Measurements from ENCODE around the gene DENND4A. TPM values are rescaled to one million over a fixed set of nuclear protein-coding genes. Genes with fewer than 3 reads are reported as not detected.
"Not testable (repeated sequence)": the region's sequence is repeated elsewhere in the genome, so short reads cannot be mapped to it uniquely, and the experiment has no call there.

Gene DENND4A
- total and polyA plus RNA-seq, 2 experiments from 2014 or later: 5.6 to 10.9 TPM

- in situ Hi-C loops (cut with MboI): no loop called here
- H3K27ac ChIP-seq: no peak overlapping the region
- H3K9me2 ChIP-seq (ENCODE audit: insufficient read depth): no peaks in the 10 kb centered on the region
- H3K79me2 ChIP-seq (ENCODE audit: insufficient read depth): peaks cover 92% of the 10 kb centered on the region
- no peak overlapping the region for H3K9ac ChIP-seq
- H3F3A ChIP-seq (ENCODE audit: insufficient read depth): peaks cover 7% of the 10 kb centered on the region
- no peak for TF ChIP-seq EZH2phosphoT487 (IDR thresholded peaks at IDR 0.05; ENCODE audit: insufficient read depth, low read depth)
- no peak for TF ChIP-seq EZH2 (IDR thresholded peaks at IDR 0.05; ENCODE audit: insufficient read depth, poor library complexity, severe bottlenecking)
- no peaks in the 10 kb centered on the region for H3K9me3 ChIP-seq (ENCODE audit: low read depth)
- WGBS, 2 experiments (ENCODE audit: low coverage in 1 of 2, low lambda C conversion rate in 2 of 2, missing lambda C conversion rate in 2 of 2): 97 to 99% methylated on average over 6 of the region's 6 CpGs
- peaks cover 19% of the 10 kb centered on the region for H3K4me1 ChIP-seq (ENCODE audit: insufficient read depth)
- H4K20me1 ChIP-seq (ENCODE audit: insufficient read depth): no peaks in the 10 kb centered on the region
- no peak overlapping the region for H3K4me3 ChIP-seq
- H3K27me3 ChIP-seq (replicated peaks; ENCODE audit: insufficient read depth): no peaks in the 10 kb centered on the region
- H3K4me2 ChIP-seq (ENCODE audit: unreplicated experiment): no peak overlapping the region
- no peak overlapping the region for H2AFZ ChIP-seq
- H3K36me3 ChIP-seq (ENCODE audit: low read depth): 0 out of 2 replicates have a peak, but pooled peaks cover 5% of the 10 kb centered on the region
- no peak for DNase-seq
Observed at GRCh38 chr15:65785151-65785550, 6.9 kb downstream of the DENND4A start.

DNA sequence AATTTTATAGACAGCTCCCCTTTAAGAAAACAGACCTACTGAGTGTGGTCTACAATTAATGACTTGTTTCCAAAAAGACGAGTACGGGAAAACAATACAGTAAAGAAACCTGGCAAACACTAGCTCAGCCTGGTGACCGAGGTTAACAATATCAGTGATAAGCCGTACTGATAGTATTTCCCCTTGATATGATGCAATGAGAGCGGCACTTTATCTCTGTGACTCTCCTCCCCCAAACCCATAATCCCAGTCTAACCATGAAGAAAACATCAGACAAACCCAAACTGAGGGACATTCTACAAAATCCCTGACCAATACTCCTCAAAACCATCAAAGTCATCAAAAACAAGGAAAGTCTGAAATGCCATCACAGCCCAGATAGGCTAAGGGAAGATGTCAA is 8.2 kb downstream of the DENND4A start:
- H3F3A ChIP-seq (ENCODE audit: insufficient read depth): peaks cover 7% of the 10 kb centered on the region
- H3K9me3 ChIP-seq (ENCODE audit: low read depth): no peaks in the 10 kb centered on the region
- no peak for DNase-seq
- TF ChIP-seq EZH2phosphoT487 (IDR thresholded peaks at IDR 0.05; ENCODE audit: insufficient read depth, low read depth): no peak
- no peak for TF ChIP-seq EZH2 (IDR thresholded peaks at IDR 0.05; ENCODE audit: insufficient read depth, poor library complexity, severe bottlenecking)
- 98 to 99% methylated on average over 5 of the region's 5 CpGs for WGBS, 2 experiments (ENCODE audit: low coverage in 1 of 2, low lambda C conversion rate in 2 of 2, missing lambda C conversion rate in 2 of 2)
- no peak overlapping the region for H3K9ac ChIP-seq
- H3K27ac ChIP-seq: no peak overlapping the region
- in situ Hi-C loops (cut with MboI): no loop called here
- peaks cover 16% of the 10 kb centered on the region for H3K4me1 ChIP-seq (ENCODE audit: insufficient read depth)
- H3K9me2 ChIP-seq (ENCODE audit: insufficient read depth): no peaks in the 10 kb centered on the region
- H3K36me3 ChIP-seq (ENCODE audit: low read depth): 0 out of 2 replicates have a peak, but pooled peaks cover 5% of the 10 kb centered on the region
- peaks cover 91% of the 10 kb centered on the region for H3K79me2 ChIP-seq (ENCODE audit: insufficient read depth)
- H3K27me3 ChIP-seq (replicated peaks; ENCODE audit: insufficient read depth): no peaks in the 10 kb centered on the region
- H3K4me2 ChIP-seq (ENCODE audit: unreplicated experiment): no peak overlapping the region
- no peak overlapping the region for H3K4me3 ChIP-seq
- H4K20me1 ChIP-seq (ENCODE audit: insufficient read depth): no peaks in the 10 kb centered on the region
- H2AFZ ChIP-seq: no peak overlapping the region

GRCh38 chr15:65782096-65782495 is 10.0 kb downstream of the DENND4A start:
- no peaks in the 10 kb centered on the region for H3K27me3 ChIP-seq (replicated peaks; ENCODE audit: insufficient read depth)
- H3F3A ChIP-seq (ENCODE audit: insufficient read depth): peaks cover under 1% of the 10 kb centered on the region; the same call in 1 of the 2 replicates
- peaks cover 96% of the 10 kb centered on the region for H3K79me2 ChIP-seq (ENCODE audit: insufficient read depth)
- 80 to 83% methylated on average over 5 of the region's 5 CpGs for WGBS, 2 experiments (ENCODE audit: low coverage in 1 of 2, low lambda C conversion rate in 2 of 2, missing lambda C conversion rate in 2 of 2)
- in situ Hi-C loops (cut with MboI): no loop called here
- no peak overlapping the region for H3K9ac ChIP-seq
- H3K4me2 ChIP-seq (ENCODE audit: unreplicated experiment): no peak overlapping the region
- no peak for DNase-seq
- TF ChIP-seq EZH2phosphoT487 (IDR thresholded peaks at IDR 0.05; ENCODE audit: insufficient read depth, low read depth) (no peak), EZH2 (IDR thresholded peaks at IDR 0.05; ENCODE audit: insufficient read depth, poor library complexity, severe bottlenecking) (no peak)
- H3K36me3 ChIP-seq (ENCODE audit: low read depth): 0 out of 2 replicates have a peak, but pooled peaks cover 5% of the 10 kb centered on the region
- no peaks in the 10 kb centered on the region for H4K20me1 ChIP-seq (ENCODE audit: insufficient read depth)
- no peak overlapping the region for H3K27ac ChIP-seq
- H3K4me3 ChIP-seq: no peak overlapping the region
- no peaks in the 10 kb centered on the region for H3K9me3 ChIP-seq (ENCODE audit: low read depth)
- H3K9me2 ChIP-seq (ENCODE audit: insufficient read depth): no peaks in the 10 kb centered on the region
- H3K4me1 ChIP-seq (ENCODE audit: insufficient read depth): peaks cover 2% of the 10 kb centered on the region
- H2AFZ ChIP-seq: no peak overlapping the region

DNA sequence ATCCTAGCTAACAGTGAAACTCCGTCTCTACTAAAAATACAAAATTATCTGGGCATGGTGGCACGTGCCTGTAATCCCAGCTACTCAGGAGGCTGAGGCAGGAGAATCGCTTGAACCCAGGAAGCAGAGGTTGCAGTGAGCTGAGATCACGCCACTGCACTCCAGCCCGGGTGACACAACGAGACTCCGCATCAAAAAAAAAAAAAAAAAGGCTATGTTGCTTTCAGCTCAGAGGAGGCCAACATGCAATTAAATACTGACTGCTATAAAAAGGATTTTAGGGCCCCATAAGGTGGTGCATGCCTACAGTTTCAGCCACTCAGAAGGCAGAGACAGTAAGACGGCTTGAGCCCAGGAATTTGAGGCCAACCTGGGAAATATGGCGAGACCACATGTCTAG is 13.4 kb downstream of the DENND4A start:
- H3K27me3 ChIP-seq (replicated peaks; ENCODE audit: insufficient read depth); H3K36me3 ChIP-seq (ENCODE audit: low read depth); H4K20me1 ChIP-seq (ENCODE audit: insufficient read depth); H2AFZ ChIP-seq; in situ Hi-C loops (cut with MboI); H3K4me3 ChIP-seq; H3K27ac ChIP-seq; H3K4me1 ChIP-seq (ENCODE audit: insufficient read depth); H3K9me2 ChIP-seq (ENCODE audit: insufficient read depth); H3K9me3 ChIP-seq (ENCODE audit: low read depth); H3K9ac ChIP-seq; H3K4me2 ChIP-seq (ENCODE audit: unreplicated experiment); H3F3A ChIP-seq (ENCODE audit: insufficient read depth); DNase-seq: not testable (repeated sequence)
- peaks cover 96% of the 10 kb centered on the region for H3K79me2 ChIP-seq (ENCODE audit: insufficient read depth)
- 97 to 98% methylated on average over 9 of the region's 9 CpGs for WGBS, 2 experiments (ENCODE audit: low coverage in 1 of 2, low lambda C conversion rate in 2 of 2, missing lambda C conversion rate in 2 of 2)

GRCh38 chr15:65778269-65778668 is 13.8 kb downstream of the DENND4A start:
- H3F3A ChIP-seq (ENCODE audit: insufficient read depth): no peaks in the 10 kb centered on the region
- no peaks in the 10 kb centered on the region for H3K27me3 ChIP-seq (replicated peaks; ENCODE audit: insufficient read depth)
- TF ChIP-seq EZH2 (IDR thresholded peaks at IDR 0.05; ENCODE audit: insufficient read depth, poor library complexity, severe bottlenecking): no peak
- no peak for TF ChIP-seq EZH2phosphoT487 (IDR thresholded peaks at IDR 0.05; ENCODE audit: insufficient read depth, low read depth)
- H4K20me1 ChIP-seq (ENCODE audit: insufficient read depth): no peaks in the 10 kb centered on the region
- H3K4me2 ChIP-seq (ENCODE audit: unreplicated experiment): no peak overlapping the region
- H3K9me2 ChIP-seq (ENCODE audit: insufficient read depth): no peaks in the 10 kb centered on the region
- H3K9me3 ChIP-seq (ENCODE audit: low read depth): no peaks in the 10 kb centered on the region
- H3K27ac ChIP-seq: no peak overlapping the region
- WGBS, 2 experiments (ENCODE audit: low coverage in 1 of 2, low lambda C conversion rate in 2 of 2, missing lambda C conversion rate in 2 of 2): 96 to 97% methylated on average over 2 of the region's 2 CpGs
- H3K4me1 ChIP-seq (ENCODE audit: insufficient read depth): 0 out of 2 replicates have a peak, but pooled peaks cover under 1% of the 10 kb centered on the region
- H3K79me2 ChIP-seq (ENCODE audit: insufficient read depth): peaks cover 94% of the 10 kb centered on the region
- no peak for DNase-seq
- no peak overlapping the region for H3K9ac ChIP-seq
- H3K36me3 ChIP-seq (ENCODE audit: low read depth): no peaks in the 10 kb centered on the region
- no peak overlapping the region for H2AFZ ChIP-seq
- no peak overlapping the region for H3K4me3 ChIP-seq
- in situ Hi-C loops (cut with MboI): no loop called here

Measured in GM23248 (cell line).